Testis (tissue), 3 donors: ENCODE data around the gene SFMBT2. TPM values are rescaled to one million over a fixed set of nuclear protein-coding genes. Genes with fewer than 3 reads are reported as not detected.

Experiments
- DNase-seq: peaks from one replicate; pipeline ENCODE4 v3.0.0-alpha.2; 2019
- H3K27ac ChIP-seq, 2 donors: fragments of 200-600 bp; sonication (generic); one replicate each; pipeline ENCODE4 v1.5.1; 2019
- H3K27me3 ChIP-seq: fragments of 200-600 bp; sonication (generic); one replicate; pipeline ENCODE4 v1.5.1; 2019
- H3K36me3 ChIP-seq: fragments of 200-600 bp; sonication (generic); one replicate; pipeline ENCODE4 v1.5.1; 2017; ENCODE audit warnings: low read depth; ENCODE audit errors: missing control alignments
- H3K4me1 ChIP-seq: fragments of 200-600 bp; sonication (generic); one replicate; pipeline ENCODE4 v1.5.1; 2019
- H3K4me3 ChIP-seq, 2 donors: fragments of 200-600 bp; sonication (generic); one replicate each; pipeline ENCODE4 v1.5.1; 2017 to 2019
- H3K9me3 ChIP-seq: fragments of 200-600 bp; sonication (generic); one replicate; pipeline ENCODE4 v1.5.1; 2017
- CTCF ChIP-seq, 3 experiments: fragments of 450-650 bp in 2 of 3; fragments of 200-600 bp in 1 of 3; sonication (generic) in 1 of 3; IDR thresholded peaks; one replicate each; pipeline ENCODE4 v1.5.1; 2016 to 2019; ENCODE audit warnings: antibody characterized with exemption in 3 of 3, mild to moderate bottlenecking in 2 of 3, moderate library complexity in 1 of 3
- POLR2A ChIP-seq: fragments of 450-650 bp; IDR thresholded peaks from one replicate; pipeline ENCODE4 v1.6.1; 2017; ENCODE audit warnings: antibody characterized with exemption, mild to moderate bottlenecking, moderate library complexity
- WGBS, 2 donors: methylation state at CpG; one replicate each; pipeline ENCODE4 v1.1.5; 2018; 5-methylcytosine and 5-hydroxymethylcytosine counted together
- intact Hi-C: fragments of 100-400 bp; cut with DNase I; formaldehyde crosslinking; loops from one replicate; pipeline ENCODE4 v1.15.1; 2023; ENCODE audit warnings: low total_unique reads
- polyA plus RNA-seq: library from polyadenylated mRNA; stranded (reverse); fragments of 350-450 nt; fragmentation: Illumina TruSeq; extraction: RNeasy Lipid Tissue Mini Kit (QIAGEN cat#74804); gene quantifications from one replicate; pipeline ENCODE4 v1.2.3, GENCODE V29; 2014; ENCODE audit warnings: low read depth, low replicate concordance; ENCODE audit not compliant: insufficient read depth
- total RNA-seq, 2 donors: library from RNA; depleted of rRNA; stranded (reverse); fragments of >200 nt; gene quantifications; one replicate each; pipeline ENCODE4 v1.2.3, GENCODE V29; 2016

Gene SFMBT2
- total and polyA plus RNA-seq, 3 donors from 2014 or later, result 3.6 to 8.5 (median 7.6) TPM

DNA sequence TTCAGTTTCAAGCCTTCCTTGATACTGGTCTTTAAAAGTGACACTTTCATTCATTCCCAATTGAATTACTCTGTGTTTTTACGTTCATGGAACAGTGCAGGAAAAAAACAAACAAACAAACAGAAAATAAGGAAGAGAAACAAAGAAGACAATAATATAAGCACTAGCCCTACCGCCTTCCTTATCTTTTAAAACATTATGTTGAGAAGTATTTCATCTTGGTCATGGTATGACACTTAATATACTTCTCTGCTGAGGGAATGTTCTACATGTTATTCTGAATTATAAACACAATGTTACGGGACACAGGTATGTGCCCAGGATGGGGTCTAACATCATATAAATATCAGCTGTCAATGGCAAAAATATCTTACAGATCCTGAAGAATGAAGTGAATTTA, 176.7 kb downstream of the SFMBT2 start:
- Histone ChIP-seq H3K27me3 (no peaks in the 10 kb centered on the region), H3K4me3 (no peak overlapping the region), H3K27ac (no peak overlapping the region), H3K9me3 (no peaks in the 10 kb centered on the region), H3K36me3 (no peaks in the 10 kb centered on the region), H3K4me1 (no peaks in the 10 kb centered on the region)
- TF ChIP-seq POLR2A (no peak), CTCF (IDR thresholded peaks at IDR 0.05) (no peak)
- 92 to 94% methylated on average over 3 of the region's 3 CpGs for WGBS, 2 donors
- DNase-seq, result no peak
- intact Hi-C loops, result no loop called here

- intact Hi-C loops, result no loop called here
Measured at GRCh38 chr10:7233259-7233991, 177.4 kb downstream of the SFMBT2 start.

DNA sequence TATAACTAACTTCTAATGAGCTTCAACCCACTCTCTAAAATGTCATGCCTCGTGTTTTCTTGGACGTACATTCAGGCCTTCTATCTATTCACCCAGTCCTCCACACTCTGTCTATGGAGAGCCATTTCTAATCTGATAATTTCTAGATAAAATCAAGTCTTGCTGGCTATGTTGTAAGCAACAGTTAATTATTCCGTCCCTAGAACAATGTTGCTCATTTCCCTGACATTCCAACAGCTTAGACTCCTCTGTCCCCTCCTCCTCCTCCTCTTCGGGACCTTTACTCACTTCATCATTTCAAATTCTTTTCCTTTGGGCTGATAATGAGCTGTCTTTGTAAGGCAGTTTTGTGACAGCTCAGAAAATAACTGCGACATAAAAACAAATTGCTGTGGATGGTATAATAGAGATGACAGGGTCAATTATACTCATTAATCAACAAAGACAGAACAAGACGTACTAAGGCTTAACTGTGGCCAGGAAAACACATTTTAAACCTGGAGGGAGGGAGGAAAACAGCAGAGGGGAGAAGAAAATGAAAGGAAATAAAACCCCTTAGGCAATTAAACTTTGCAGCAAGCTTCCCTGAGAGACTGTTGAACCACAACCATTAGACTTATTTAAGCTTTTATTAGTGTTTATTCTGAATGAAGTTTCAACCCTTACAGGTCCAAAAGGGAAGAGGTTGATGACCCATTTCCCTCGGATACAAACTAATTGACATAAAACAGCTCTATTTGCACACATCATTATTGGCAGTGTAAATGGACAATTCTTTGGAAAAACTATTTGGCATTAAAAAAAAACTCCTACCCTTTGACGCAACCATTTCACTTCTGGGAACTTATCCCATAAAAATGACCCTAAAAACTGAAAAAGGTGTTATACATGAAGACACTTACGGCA, 179.1 kb downstream of the SFMBT2 start:
- H3K4me1 ChIP-seq, result no peaks in the 10 kb centered on the region
- no peak overlapping the region for H3K4me3 ChIP-seq
- H3K9me3 ChIP-seq, result no peaks in the 10 kb centered on the region
- no peaks in the 10 kb centered on the region for H3K27me3 ChIP-seq
- TF ChIP-seq CTCF (IDR thresholded peaks at IDR 0.05) (no peak), POLR2A (no peak)
- no peak for DNase-seq
- no peak overlapping the region for H3K27ac ChIP-seq
- H3K36me3 ChIP-seq, result no peaks in the 10 kb centered on the region
- intact Hi-C loops, result no loop called here
- 53 to 58% methylated on average over 9 of the region's 9 CpGs for WGBS, 2 donors

More at GRCh38 chr10:7233259-7233991, 177.4 kb downstream of the SFMBT2 start:
- H3K27ac ChIP-seq, result no peak overlapping the region
- no peak for DNase-seq
- no peak overlapping the region for H3K4me3 ChIP-seq
- no peaks in the 10 kb centered on the region for H3K27me3 ChIP-seq
- 79 to 82% methylated on average over 4 of the region's 4 CpGs for whole genome bisulfite sequencing, 2 donors
- TF ChIP-seq POLR2A (no peak), CTCF (IDR thresholded peaks at IDR 0.05) (no peak)
- no peaks in the 10 kb centered on the region for H3K9me3 ChIP-seq
- no peaks in the 10 kb centered on the region for H3K4me1 ChIP-seq
- no peaks in the 10 kb centered on the region for H3K36me3 ChIP-seq

DNA sequence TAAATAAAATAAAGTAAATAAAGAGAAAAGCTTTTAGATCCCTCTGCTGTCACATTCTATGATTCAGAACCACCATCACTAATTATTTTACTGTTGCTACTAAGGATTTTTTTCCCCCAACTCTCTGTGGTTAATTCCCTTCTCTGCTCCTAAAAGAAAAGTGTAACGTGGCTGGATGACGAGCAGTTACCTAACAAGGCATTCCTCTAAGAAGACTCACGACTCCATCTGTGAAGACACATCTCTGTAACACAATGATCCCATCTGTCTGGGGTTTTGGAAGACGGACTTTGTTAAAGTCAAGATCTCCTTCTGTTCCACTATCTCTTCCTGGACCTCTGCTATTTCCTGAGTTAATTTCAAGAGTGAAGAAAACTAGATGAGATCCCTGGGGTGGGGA, 179.9 kb downstream of the SFMBT2 start:
- 73 to 83% methylated on average over 4 of the region's 4 CpGs for WGBS, 2 donors

More for the DNA sequence above, 179.9 kb downstream of the SFMBT2 start:
- H3K4me1 ChIP-seq, result no peaks in the 10 kb centered on the region
- H3K4me3 ChIP-seq, result no peak overlapping the region
- H3K36me3 ChIP-seq, result no peaks in the 10 kb centered on the region
- no peak overlapping the region for H3K27ac ChIP-seq
- DNase-seq, result no peak
- intact Hi-C loops, result no loop called here
- TF ChIP-seq CTCF (IDR thresholded peaks at IDR 0.05) (no peak), POLR2A (no peak)
- H3K27me3 ChIP-seq, result no peaks in the 10 kb centered on the region
- no peaks in the 10 kb centered on the region for H3K9me3 ChIP-seq
